Left cardiac atrium (tissue), 4 donors: ENCODE measurements around the gene ZNF335. TPM values are rescaled to one million over a fixed set of nuclear protein-coding genes. Genes with fewer than 3 reads are reported as not detected.
"Not testable (repeated sequence)": the region's sequence is repeated elsewhere in the genome, so short reads cannot be mapped to it uniquely, and the experiment has no call there.

ENCODE experiments used
- ATAC-seq, 2 donors: fragments of 200-7000 bp; cut with Tn5 transposase; one replicate each; pipeline ENCODE4 v1.9.1; 2020; ENCODE audit warnings: mild to moderate bottlenecking in 2 of 2, moderate library complexity in 2 of 2
- DNase-seq: peaks from one replicate; pipeline ENCODE4 v3.0.0-alpha.2; 2020
- intact Hi-C, 2 donors: fragments of 100-400 bp; cut with DNase I; formaldehyde crosslinking; loops; one replicate each; pipeline versions ENCODE4 v1.14.1 to v1.15.1; 2022 to 2023
- total RNA-seq, 2 donors: library from RNA; stranded (reverse); fragmentation: NEBNext Ultra II Directional; extraction: Animal tissue kit (Norgen Biotek cat#: 25700); gene quantifications; one replicate each; pipeline ENCODE4 v1.2.1, GENCODE V29; 2021
- donor health status: DM: no; HTN: yes; CAD: no.
- donor health status: DM: no; HTN: yes; CAD: no; lungs with severe emphysema.
- donor health status: DM: yes; HTN: yes; CAD: no.
- donor health status: Dilated cardiomyopathy.

ZNF335 gene
- total RNA-seq, 2 donors from 2014 or later: 9.1 to 9.8 TPM

DNA sequence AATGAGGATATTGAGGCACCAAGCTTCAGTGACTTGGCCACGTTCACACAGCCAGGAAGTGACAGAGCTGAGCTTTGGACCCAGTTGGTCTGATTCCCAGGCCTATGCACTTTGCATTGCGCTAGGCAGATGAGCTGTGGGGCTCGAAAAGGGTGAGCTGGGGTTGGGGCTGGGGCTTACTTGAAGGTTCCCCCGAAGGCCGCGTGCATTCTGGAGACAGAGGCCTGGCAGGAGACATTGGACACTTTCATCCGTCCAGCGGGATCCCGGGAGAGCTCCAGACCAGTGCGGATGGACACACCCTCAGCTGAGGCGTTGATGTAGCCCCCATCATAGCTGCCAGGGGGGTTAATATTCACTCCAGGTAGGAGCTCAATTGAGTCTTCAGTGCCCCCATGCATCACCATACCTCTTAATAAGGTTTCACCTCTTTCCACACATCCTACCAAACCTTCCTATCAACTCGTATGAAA, 62.6 kb downstream of the ZNF335 start:
- no peak for ATAC-seq

GRCh38 chr20:45908084-45908483, 63.9 kb downstream of the ZNF335 start:
- intact Hi-C loops: no loop called here
- DNase-seq (no peak), ATAC-seq (no peak)

More for the DNA sequence above, 62.6 kb downstream of the ZNF335 start:
- no peak for DNase-seq
- intact Hi-C loops: no loop called here

- intact Hi-C loops: no loop called here
- no peak for ATAC-seq
- no peak for DNase-seq
Observed at GRCh38 chr20:45907219-45907948, 64.6 kb downstream of the ZNF335 start.

DNA sequence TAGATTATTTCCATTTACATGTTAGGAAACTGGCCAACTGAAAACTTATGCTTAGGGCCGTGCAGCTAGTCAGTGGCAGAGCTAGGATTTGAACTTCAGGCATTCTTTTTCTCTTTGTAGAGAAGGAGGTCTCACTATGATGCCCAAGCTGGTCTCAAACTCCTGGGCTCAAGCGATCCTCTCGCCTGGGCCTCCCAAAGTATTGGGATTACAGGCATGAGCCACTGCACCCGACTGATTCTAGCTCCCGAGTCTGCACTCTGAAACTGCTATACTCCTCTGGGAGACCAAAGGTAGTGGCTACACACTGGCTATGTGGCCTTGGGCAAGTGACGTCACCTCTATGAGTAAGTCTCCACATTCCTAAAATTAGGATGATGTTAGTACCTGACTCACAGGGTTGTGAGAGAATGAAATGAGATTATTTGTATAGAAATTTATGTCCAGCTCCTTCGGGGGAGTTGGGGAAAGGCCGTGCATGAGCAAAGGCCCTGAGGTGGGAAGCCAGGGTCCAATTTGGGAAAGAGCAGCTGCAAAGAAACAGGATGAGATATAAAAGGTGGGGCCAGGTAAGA, 66.4 kb downstream of the ZNF335 start:
- ATAC-seq (no peak), DNase-seq (no peak)
- intact Hi-C loops: no loop called here

DNA sequence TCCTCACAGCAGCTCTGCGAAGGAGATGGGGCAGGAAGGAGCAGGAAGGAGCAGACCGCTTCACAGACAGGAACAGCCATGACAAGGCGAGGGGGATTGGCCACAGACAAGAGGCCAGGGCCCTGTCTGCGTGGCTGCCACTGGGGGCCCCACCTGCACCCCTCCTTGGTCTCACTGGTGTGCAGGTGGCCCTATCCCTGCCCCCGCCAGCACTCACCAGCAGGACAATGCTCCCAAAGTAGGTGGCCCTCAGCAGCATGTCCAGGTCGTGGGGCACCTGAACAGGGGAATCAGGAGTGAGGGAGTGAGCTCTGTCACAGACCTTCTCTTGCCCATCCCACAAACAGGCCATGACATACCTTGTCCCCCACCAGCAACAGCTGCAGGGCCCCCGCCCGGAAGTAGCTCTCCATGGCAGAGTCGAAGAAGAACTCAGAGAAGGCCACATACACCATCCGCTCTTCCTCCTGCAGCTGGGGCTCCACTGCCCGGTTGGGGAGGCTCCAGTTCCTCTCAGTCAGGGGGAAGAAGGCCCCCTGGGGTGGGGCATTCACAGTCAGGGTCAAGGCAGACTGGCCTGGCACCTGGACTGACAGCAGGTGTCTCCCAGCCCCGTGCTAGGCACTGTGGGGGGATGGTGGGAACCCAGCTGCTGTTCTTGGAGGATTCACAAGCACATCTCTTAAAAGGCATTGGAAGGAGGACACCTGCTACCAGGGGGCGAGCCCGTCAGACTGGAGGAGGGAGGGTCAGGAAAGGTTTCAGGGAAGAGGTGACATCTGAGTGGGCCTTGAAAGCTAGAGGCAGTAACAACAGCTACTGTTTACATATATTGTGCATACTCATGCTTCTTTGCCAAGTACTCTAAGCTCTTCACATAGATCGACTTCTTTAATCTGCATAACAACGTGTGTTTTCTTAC, 67.2 kb downstream of the ZNF335 start:
- ATAC-seq: no peak
- DNase-seq: no peak
- intact Hi-C loops: no loop called here

GRCh38 chr20:45902199-45902701, 69.8 kb downstream of the ZNF335 start:
- intact Hi-C loops: no loop called here
- no peak for DNase-seq
- no peak for ATAC-seq

DNA sequence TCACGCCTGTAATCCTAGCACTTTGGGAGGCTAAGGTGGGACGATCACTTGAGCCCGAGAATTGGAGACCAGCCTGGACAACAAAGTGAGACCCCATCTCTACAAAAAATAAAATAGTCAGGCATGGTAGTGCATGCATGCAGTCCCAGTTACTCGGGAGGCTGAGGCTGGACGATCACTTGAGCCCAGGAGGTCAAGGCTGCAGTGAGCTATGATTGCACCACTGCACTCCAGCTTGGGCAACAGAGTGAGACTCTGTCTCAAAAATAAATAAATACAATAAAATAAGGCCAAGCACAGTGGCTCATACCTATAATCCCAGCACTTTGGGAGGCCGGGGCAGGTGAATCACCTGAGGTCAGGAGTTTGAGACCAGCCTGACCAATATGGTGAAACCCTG, 70.7 kb downstream of the ZNF335 start:
- intact Hi-C loops, DNase-seq, ATAC-seq: not testable (repeated sequence)

DNA sequence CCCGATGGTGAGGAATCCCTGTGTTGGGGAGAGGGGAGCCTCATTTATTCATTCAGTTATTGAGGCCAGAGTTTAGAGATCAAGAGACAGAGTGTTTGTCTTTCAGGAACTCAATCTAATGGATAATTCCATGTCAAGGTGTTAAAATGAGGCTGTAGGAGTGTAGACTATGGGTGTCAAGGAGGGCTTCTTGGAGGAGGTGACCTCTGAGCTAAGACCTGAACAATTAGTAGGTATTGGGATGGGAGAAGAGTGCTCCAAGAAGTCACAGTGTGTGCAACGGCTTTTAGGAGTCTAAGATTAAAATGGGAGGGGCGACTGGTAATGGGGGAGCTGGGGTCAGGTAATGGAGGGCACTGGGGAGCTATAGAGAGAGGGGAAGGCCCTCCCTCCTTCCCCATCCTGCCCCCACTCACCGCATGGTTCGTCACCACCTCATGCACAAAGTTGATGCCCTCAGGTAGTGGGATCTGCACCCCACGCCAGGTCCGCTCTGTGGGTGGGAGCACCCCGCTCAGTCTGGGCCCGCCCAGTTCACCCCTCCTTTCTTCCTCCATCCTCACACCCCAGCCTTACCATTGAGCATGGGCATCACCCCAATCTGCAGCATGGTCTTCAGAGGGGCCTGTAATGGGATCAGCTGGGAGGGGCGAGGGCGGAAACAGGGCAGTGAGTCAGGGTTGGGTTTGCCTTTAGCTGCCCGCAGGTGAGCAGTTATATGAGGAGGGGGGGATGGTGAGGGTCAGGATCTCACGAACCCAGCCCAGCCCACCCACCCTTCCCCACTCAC, 72.8 kb downstream of the ZNF335 start:
- intact Hi-C loops: no loop called here
- no peak for ATAC-seq
- DNase-seq: no peak

Other genes starting within 250 kb of the ZNF335 start
- not detected for gene SPINT4, start 249.9 kb downstream of the ZNF335 start, total RNA-seq
- gene WFDC3, start 180.3 kb downstream of the ZNF335 start, total RNA-seq: under 1 TPM in 1 of 2 donors, not detected in 1; 0.39 TPM
- gene DNTTIP1, start 180.2 kb downstream of the ZNF335 start, total RNA-seq: 10 to 100 TPM; 18.2 to 18.9 TPM
- 1 to 10 TPM in 1 of 2 donors, under 1 TPM in 1; 0.73 to 1.6 TPM for gene UBE2C, start 159.6 kb downstream of the ZNF335 start, total RNA-seq
- under 1 TPM in 1 of 2 donors, not detected in 1; 0.32 TPM for gene TNNC2, start 144.9 kb downstream of the ZNF335 start, total RNA-seq
- gene SNX21, start 138.4 kb downstream of the ZNF335 start, total RNA-seq: 10 to 100 TPM; 23.2 to 30.2 TPM
- gene ACOT8, start 114.8 kb downstream of the ZNF335 start, total RNA-seq: 10 to 100 TPM; 20.2 to 21.4 TPM
- gene ZSWIM3, start 114.6 kb downstream of the ZNF335 start, total RNA-seq: 1 to 10 TPM; 1.7 to 2.5 TPM
- 10 to 100 TPM; 10.7 to 11.5 TPM for gene ZSWIM1, start 91.0 kb downstream of the ZNF335 start, total RNA-seq
- gene SPATA25, start 84.6 kb downstream of the ZNF335 start, total RNA-seq: 1 to 10 TPM; 1.6 to 2.2 TPM
- 10 to 100 TPM in 1 of 2 donors, 1 to 10 TPM in 1; 6.0 to 11.1 TPM for gene NEURL2, start 81.0 kb downstream of the ZNF335 start, total RNA-seq
- gene CTSA, start 80.9 kb downstream of the ZNF335 start, total RNA-seq: 100 to 1,000 TPM; 107 to 108 TPM
- 100 to 1,000 TPM in 1 of 2 donors, 10 to 100 TPM in 1; 86.4 to 397 TPM for gene PLTP, start 60.0 kb downstream of the ZNF335 start, total RNA-seq
- 10 to 100 TPM; 23.1 to 27.6 TPM for gene PCIF1, start 37.5 kb downstream of the ZNF335 start, total RNA-seq
- 1 to 10 TPM; 1.1 to 1.4 TPM for gene MMP9, start 36.7 kb upstream of the ZNF335 start, total RNA-seq
- 1 to 10 TPM; 2.6 to 3.2 TPM for gene SLC12A5, start 57.0 kb upstream of the ZNF335 start, total RNA-seq
- gene NCOA5, start 117.8 kb upstream of the ZNF335 start, total RNA-seq: 10 to 100 TPM; 19.6 to 21.1 TPM
- 10 to 100 TPM; 11.1 to 13.7 TPM for gene CD40, start 146.1 kb upstream of the ZNF335 start, total RNA-seq